Peyer's patch (tissue), 4 donors: ENCODE data around the gene CHMP4A.

ENCODE experiments used
- POLR2A ChIP-seq, 2 donors: fragments of 450-650 bp; IDR thresholded peaks; one replicate each; pipeline ENCODE4 v1.5.1; 2017; ENCODE audit warnings: antibody characterized with exemption in 2 of 2, mild to moderate bottlenecking in 2 of 2, moderate library complexity in 2 of 2
- TF ChIP-seq, protein P1 (sequence below), 6 experiments: fragments of 450-650 bp in 4 of 6; fragments of 200-600 bp in 2 of 6; sonication (generic) in 1 of 6; IDR thresholded peaks; one replicate each; pipeline ENCODE4 v1.5.1; 2017 to 2019; ENCODE audit warnings: antibody characterized with exemption in 6 of 6, mild to moderate bottlenecking in 3 of 6, moderate library complexity in 1 of 6

DNA sequence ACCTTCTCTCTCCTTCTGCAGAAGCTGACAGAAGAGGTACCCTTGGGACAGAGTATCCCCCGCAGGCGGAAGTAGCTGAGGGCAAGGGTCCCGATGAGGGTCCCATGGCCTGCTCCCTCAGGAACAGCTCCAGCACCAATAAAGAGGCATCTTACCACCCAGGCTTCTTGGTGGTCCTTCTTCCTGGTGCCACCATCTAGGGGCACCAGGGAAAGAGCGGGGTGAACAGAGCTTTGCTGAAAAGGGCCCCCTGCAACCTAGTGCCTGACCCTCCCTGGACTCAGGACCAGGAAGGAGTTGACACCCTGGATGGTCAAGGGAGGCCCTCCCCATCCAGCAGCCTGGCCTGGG, 52.8 kb downstream of the CHMP4A start:
- TF ChIP-seq, protein P1, sequence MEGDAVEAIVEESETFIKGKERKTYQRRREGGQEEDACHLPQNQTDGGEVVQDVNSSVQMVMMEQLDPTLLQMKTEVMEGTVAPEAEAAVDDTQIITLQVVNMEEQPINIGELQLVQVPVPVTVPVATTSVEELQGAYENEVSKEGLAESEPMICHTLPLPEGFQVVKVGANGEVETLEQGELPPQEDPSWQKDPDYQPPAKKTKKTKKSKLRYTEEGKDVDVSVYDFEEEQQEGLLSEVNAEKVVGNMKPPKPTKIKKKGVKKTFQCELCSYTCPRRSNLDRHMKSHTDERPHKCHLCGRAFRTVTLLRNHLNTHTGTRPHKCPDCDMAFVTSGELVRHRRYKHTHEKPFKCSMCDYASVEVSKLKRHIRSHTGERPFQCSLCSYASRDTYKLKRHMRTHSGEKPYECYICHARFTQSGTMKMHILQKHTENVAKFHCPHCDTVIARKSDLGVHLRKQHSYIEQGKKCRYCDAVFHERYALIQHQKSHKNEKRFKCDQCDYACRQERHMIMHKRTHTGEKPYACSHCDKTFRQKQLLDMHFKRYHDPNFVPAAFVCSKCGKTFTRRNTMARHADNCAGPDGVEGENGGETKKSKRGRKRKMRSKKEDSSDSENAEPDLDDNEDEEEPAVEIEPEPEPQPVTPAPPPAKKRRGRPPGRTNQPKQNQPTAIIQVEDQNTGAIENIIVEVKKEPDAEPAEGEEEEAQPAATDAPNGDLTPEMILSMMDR (IDR thresholded peaks at IDR 0.05): no peak
- TF ChIP-seq POLR2A (IDR thresholded peaks at IDR 0.05): no peak
